ENCODE data around the gene HABP4.

Gene HABP4

DNA sequence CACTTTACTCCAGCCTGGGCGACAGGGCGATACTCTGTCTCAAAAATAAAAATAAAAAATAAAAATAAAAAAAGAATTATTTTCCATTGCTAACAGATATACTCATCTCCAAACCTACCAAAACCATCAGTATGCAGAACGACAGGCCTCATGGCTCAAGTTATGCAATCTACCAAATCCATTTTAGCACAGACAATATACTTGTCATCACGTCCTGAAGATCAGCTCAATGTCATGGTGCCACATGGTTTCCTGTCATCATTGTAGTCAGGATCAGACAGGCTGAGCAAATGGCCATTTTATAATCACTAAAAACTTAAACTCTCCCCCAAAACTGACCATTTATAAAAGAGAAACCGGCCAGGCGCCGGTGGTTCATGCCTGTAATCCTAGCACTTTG lies 69.1 kb downstream of the HABP4 start:
- TF ChIP-seq GATA1 (IDR thresholded peaks at IDR 0.05; ENCODE audit: low read depth, low read length), result no peak
- no peak for DNase-seq

DNA sequence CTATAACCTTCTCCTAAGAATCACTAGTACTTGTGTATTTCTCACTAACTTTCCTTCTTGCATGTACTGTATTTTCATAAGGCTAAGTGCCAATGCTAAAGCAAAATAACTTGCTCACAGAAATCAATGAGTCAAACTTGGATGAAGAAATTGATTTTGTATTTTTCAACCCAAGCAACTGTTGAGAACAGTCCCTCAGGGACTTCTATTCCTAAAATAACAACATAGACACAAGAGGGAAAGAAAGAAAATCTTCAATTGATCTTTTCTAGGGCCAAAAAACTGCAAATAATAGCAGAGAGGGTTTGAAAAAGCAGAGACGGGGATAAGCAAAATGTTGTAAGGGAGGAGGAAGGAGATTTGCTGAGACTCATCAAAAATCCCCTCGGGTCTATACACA lies 69.8 kb downstream of the HABP4 start:
- TF ChIP-seq POLR2A (IDR thresholded peaks at IDR 0.05; ENCODE audit: low read length) (no peak), GATA1 (IDR thresholded peaks at IDR 0.05; ENCODE audit: low read depth, low read length) (no peak)
- no peak for DNase-seq

DNA sequence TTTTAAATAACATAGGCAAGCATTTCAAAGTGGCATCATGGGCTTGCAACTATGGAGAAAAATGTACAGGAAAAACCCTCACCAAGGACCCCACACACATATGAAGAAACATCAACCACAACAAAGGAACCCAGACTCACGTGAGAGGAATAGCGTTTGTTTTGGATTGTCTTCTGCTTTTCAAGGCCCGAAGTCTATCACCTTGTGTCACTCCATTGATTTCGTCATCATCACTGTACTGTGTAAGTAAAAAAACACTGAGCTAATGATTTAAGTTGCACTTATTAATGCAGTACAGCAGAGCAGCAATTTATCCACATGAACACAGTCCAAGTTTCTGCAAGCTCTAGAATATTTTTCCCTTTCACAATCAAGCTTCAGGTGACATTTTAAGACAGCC lies 72.4 kb downstream of the HABP4 start:
- TF ChIP-seq GATA1 (IDR thresholded peaks at IDR 0.05; ENCODE audit: low read depth, low read length), result no peak
- no peak for TF ChIP-seq POLR2A (IDR thresholded peaks at IDR 0.05; ENCODE audit: low read length)
- no peak for DNase-seq

DNA sequence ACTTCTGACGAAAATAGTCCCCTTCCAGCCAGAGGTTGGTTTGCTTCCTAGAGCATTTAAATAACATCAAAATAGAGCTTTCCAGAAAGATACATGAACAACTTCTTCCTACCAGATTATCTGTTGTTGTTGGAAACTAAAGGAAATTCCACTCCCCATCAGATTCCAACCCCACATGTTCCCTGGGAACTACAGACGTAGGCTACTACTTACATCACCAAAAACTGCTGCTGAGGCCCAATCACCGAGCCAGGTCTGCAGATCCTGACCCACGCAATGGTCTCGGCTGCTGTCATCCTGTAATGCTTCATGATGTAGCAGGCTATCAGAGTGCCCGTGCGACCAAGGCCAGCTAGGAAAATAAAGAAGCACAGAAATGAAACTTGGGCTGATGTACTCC lies 73.4 kb downstream of the HABP4 start:
- TF ChIP-seq POLR2A (IDR thresholded peaks at IDR 0.05; ENCODE audit: low read length), result no peak
- no peak for DNase-seq

DNA sequence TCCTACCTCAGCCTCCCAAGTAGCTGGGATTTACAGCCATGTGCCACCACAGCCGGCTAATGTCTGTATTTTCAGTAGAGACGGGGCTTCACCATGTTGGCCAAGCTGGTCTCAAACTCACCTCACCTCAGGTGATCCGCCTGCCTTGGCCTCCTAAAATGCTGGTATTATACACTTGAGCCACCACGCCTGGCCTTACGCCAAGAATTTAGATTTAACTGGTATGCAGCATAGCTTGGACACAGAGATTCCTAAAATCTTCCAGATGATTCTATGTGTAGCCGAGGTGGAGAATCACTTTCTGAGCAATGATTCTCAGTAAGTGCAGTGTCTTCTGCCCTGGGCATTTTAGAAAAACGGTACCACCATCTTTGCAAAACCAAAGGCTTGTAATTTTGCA lies 74.1 kb downstream of the HABP4 start:
- DNase-seq, result no peak
- TF ChIP-seq GATA1 (IDR thresholded peaks at IDR 0.05; ENCODE audit: low read depth, low read length), result no peak
- no peak for TF ChIP-seq POLR2A (IDR thresholded peaks at IDR 0.05; ENCODE audit: low read length)

DNA sequence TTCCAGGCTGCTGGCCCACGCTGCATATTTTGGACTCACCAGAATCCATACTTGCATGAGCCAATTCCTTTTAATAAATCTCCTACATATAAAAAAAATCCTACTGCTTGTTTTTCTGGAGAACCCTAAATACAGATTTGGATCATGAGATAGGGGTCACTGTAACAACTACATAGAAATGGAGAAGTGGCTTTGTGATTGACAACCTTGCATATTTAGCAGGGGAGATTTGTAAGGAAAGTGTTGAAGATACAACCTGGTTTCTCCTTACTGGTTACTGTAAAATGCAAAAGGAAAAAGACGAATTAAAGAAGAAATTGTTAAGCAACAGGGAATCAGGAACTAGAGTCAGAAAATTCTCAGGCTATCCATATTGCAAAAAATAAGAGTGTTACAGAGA lies 74.8 kb downstream of the HABP4 start:
- no peak for DNase-seq
- TF ChIP-seq GATA1 (IDR thresholded peaks at IDR 0.05; ENCODE audit: low read depth, low read length) (no peak), POLR2A (IDR thresholded peaks at IDR 0.05; ENCODE audit: low read length) (no peak)

DNA sequence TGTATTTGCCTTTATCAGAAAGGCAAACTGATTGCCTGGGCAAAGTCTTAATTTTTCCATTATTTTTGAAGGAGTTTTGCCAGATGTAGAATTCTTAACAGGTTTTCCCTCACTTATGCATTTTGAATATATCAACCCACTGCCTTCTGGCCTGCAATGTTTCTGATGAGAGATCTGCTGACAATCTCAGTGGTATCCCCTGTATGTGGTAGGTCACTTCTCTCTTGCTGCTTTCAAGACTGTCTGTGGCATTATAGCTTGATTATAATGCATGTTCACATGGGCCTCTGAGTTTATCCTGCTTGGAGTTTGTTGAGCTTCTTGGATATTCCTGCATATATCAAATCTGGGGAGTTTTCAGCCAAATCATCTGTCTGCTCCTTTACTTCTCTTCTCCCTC lies 82.2 kb downstream of the HABP4 start:
- no peak for DNase-seq
- TF ChIP-seq POLR2A (IDR thresholded peaks at IDR 0.05; ENCODE audit: low read length), result no peak
- no peak for TF ChIP-seq GATA1 (IDR thresholded peaks at IDR 0.05; ENCODE audit: low read depth, low read length)

DNA sequence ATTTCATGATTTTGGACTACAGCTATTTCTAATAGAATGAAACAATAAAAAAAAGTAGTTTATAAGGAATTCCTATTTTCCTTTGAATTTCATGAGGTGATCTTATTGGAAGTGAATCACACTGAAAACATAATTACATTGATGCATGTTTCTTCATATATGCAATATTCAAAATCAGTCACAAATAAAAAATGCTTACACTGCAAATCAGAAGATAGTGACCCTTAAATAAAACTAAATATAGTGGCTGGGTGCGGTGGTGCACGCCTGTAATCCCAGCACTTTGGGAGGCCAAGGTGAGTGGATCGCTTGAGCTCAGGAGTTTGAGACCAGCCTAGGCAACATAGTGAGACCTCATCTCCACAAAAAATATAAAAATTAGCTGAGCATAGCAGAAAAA lies 90.1 kb downstream of the HABP4 start:
- no peak for DNase-seq
- TF ChIP-seq GATA1 (IDR thresholded peaks at IDR 0.05; ENCODE audit: low read depth, low read length) (no peak), POLR2A (IDR thresholded peaks at IDR 0.05; ENCODE audit: low read length) (no peak)

All from erythroblast (primary cell).